Heart left ventricle (tissue), 16 donors: Measurements from ENCODE around the gene MACROD1. TPM values are rescaled to one million over a fixed set of nuclear protein-coding genes. Genes with fewer than 3 reads are reported as not detected.

Source experiments
- ATAC-seq, 4 donors: fragments of 200-7000 bp; cut with Tn5 transposase; one replicate each; pipeline ENCODE4 v1.9.1; 2020 to 2022; ENCODE audit warnings: moderate library complexity in 4 of 4, mild to moderate bottlenecking in 3 of 4, moderate number of reproducible peaks in 1 of 4
- DNase-seq, 5 donors: peaks; one replicate each; pipeline ENCODE4 v3.0.0-alpha.2; 2020
- H3K27ac ChIP-seq, 12 donors: fragments of 200-600 bp; sonication (generic) in 4 of 12; one replicate each; pipeline versions ENCODE4 v1.5.0 to v1.8.0; 2016 to 2022; ENCODE audit warnings: mild to moderate bottlenecking in 2 of 12
- H3K27me3 ChIP-seq, 9 donors: fragments of 200-600 bp; sonication (generic) in 2 of 9; one replicate each; pipeline versions ENCODE4 v1.5.1 to v1.8.0; 2016 to 2022; ENCODE audit warnings: mild to moderate bottlenecking in 3 of 9
- H3K36me3 ChIP-seq, 9 donors: fragments of 200-600 bp; sonication (generic) in 2 of 9; one replicate each; pipeline versions ENCODE4 v1.5.0 to v1.8.0; 2018 to 2022; ENCODE audit warnings: mild to moderate bottlenecking in 2 of 9
- H3K4me1 ChIP-seq, 12 donors: fragments of 200-600 bp; sonication (generic) in 4 of 12; one replicate each; pipeline versions ENCODE4 v1.5.0 to v1.8.0; 2016 to 2022; ENCODE audit warnings: mild to moderate bottlenecking in 3 of 12
- H3K4me3 ChIP-seq, 12 donors: fragments of 200-600 bp; sonication (generic) in 4 of 12; one replicate each; pipeline versions ENCODE4 v1.5.0 to v1.8.0; 2017 to 2022; ENCODE audit warnings: mild to moderate bottlenecking in 9 of 12, moderate library complexity in 4 of 12
- H3K9me3 ChIP-seq, 12 donors: fragments of 200-600 bp; sonication (generic) in 4 of 12; one replicate each; pipeline versions ENCODE4 v1.5.0 to v1.8.0; 2016 to 2022; ENCODE audit warnings: mild to moderate bottlenecking in 1 of 12
- CTCF ChIP-seq, 12 donors: fragments of 200-600 bp; sonication (generic) in 4 of 12; IDR thresholded peaks; one replicate each; pipeline versions ENCODE4 v1.5.0 to v1.8.0; 2018 to 2022; ENCODE audit warnings: antibody characterized with exemption in 12 of 12, mild to moderate bottlenecking in 5 of 12
- POLR2A ChIP-seq, 2 donors: fragments of 450-650 bp; IDR thresholded peaks; one replicate each; pipeline ENCODE4 v1.6.1; 2017; ENCODE audit warnings: antibody characterized with exemption in 2 of 2, mild to moderate bottlenecking in 2 of 2, moderate library complexity in 2 of 2
- WGBS, 4 donors: extraction: QIAGEN DNeasy Blood & Tissue Kit in 2 of 4; methylation state at CpG; one replicate each; pipeline versions ENCODE4 v1.1.5 to v1.1.7; 2013 to 2018; 5-methylcytosine and 5-hydroxymethylcytosine counted together
- intact Hi-C, 10 donors: fragments of 100-400 bp; cut with DNase I; formaldehyde crosslinking; loops; one replicate each; pipeline versions ENCODE4 v1.11.1 to v1.14.2; 2022
- polyA plus RNA-seq, 2 donors: library from polyadenylated mRNA; stranded (reverse); fragments of 200-250 nt; gene quantifications; one replicate each; pipeline ENCODE4 v1.2.3, GENCODE V29; 2013
- total RNA-seq, 9 donors: library from RNA; depleted of rRNA in 2 of 9; stranded (reverse); fragments of >200 nt in 2 of 9; fragmentation: NEBNext Ultra II Directional in 3 of 9; extraction: Animal tissue kit (Norgen Biotek cat#: 25700) in 3 of 9; gene quantifications; one replicate each; pipeline versions ENCODE4 v1.1.0 to v1.2.4, GENCODE V29; 2016 to 2023
- donor health status: ischemic (EF 13 %, LVEDD 7.1; RV severe dilation, severe dysfunction).
- donor health status: healthy with polysubstance abuse.
- donor health status: DM: no; HTN: yes; CAD: no.
- donor health status: DM: no; HTN: no; CAD: no.
- donor health status: ischemic (EF 25% LVEDD 6.9; RV normal size, moderate dysfunction).
- donor health status: ischemic (EF 25% LVEDD 5.7; RV mildly dilated, moderate dysfunction).
- donor health status: healthy.
- donor health status: DM: yes; HTN: yes; CAD: no.
- donor health status: ischemic (EF 35%, LVEDD 5.7; RV mildly dilated, moderate dysfunction).
- donor health status: nonischemic (EF 11% LVEDD 7.7; RV severe dilation, severe dysfunction).
- donor health status: DM: yes; HTN: yes; CAD: no.
- donor health status: PGD.
- donor health status: ischemic (EF 29% LVEDD 5.4; RV normal size, mild dysfunction).
- donor health status: nonischemic (EF 23%, LVEDD 6.1; RV moderate dilation, normal function).

The MACROD1 gene
- total and polyA plus RNA-seq, 11 donors = 48.9 to 287 (median 116) TPM

GRCh38 chr11:64067230-64067993 is 98.5 kb downstream of the MACROD1 start:
- Histone ChIP-seq H3K4me3 (no peak overlapping the region), H3K4me1 (peaks cover 0 to 33% (median 2%) of the 10 kb centered on the region in 12 donors), H3K36me3 (no peaks in the 10 kb centered on the region), H3K27me3 (peaks cover 0 to 5% (median 0%) of the 10 kb centered on the region in 9 donors), H3K27ac (no peak overlapping the region), H3K9me3 (no peaks in the 10 kb centered on the region)
- DNase-seq (no peak), ATAC-seq (no peak)
- TF ChIP-seq CTCF (IDR thresholded peaks at IDR 0.05) (no peak), POLR2A (IDR thresholded peaks at IDR 0.05) (no peak)
- WGBS, 4 donors = 63 to 77% (median 70%) methylated on average over 17 to 26 of the region's 26 CpGs
- intact Hi-C loops = no loop called here

GRCh38 chr11:64065712-64066111 is 100.2 kb downstream of the MACROD1 start:
- peaks cover 0 to 28% (median 5%) of the 10 kb centered on the region in 12 donors for H3K4me1 ChIP-seq
- intact Hi-C loops = no loop called here
- TF ChIP-seq CTCF (IDR thresholded peaks at IDR 0.05) = no peak

GRCh38 chr11:64065141-64065465 is 100.8 kb downstream of the MACROD1 start:
- intact Hi-C loops = no loop called here
- H3K27ac ChIP-seq = no peak overlapping the region
- H3K36me3 ChIP-seq = no peaks in the 10 kb centered on the region
- no peak for TF ChIP-seq CTCF (IDR thresholded peaks at IDR 0.05)
- TF ChIP-seq POLR2A (IDR thresholded peaks at IDR 0.05) = no peak
- H3K4me3 ChIP-seq = no peak overlapping the region
- no peak for DNase-seq
- 91 to 98% (median 96%) methylated on average over 11 of the region's 11 CpGs for WGBS, 4 donors
- H3K27me3 ChIP-seq = peaks cover 0 to 19% (median 0%) of the 10 kb centered on the region in 9 donors
- no peak for ATAC-seq
- no peaks in the 10 kb centered on the region for H3K9me3 ChIP-seq
- peaks cover 0 to 32% (median 7%) of the 10 kb centered on the region in 12 donors for H3K4me1 ChIP-seq

More at GRCh38 chr11:64065712-64066111, 100.2 kb downstream of the MACROD1 start:
- WGBS, 4 donors = 91 to 98% (median 96%) methylated on average over 9 to 10 of the region's 10 CpGs
- DNase-seq = no peak
- Histone ChIP-seq H3K27ac (no peak overlapping the region), H3K36me3 (no peaks in the 10 kb centered on the region), H3K27me3 (peaks cover 0 to 19% (median 0%) of the 10 kb centered on the region in 9 donors), H3K4me3 (no peak overlapping the region), H3K9me3 (no peaks in the 10 kb centered on the region)
- no peak for ATAC-seq

GRCh38 chr11:64064374-64065140 is 101.4 kb downstream of the MACROD1 start:
- ATAC-seq (peak in 3 of 4 donors; percentile 13 to 60 (median 42)), DNase-seq (no peak)
- TF ChIP-seq POLR2A (IDR thresholded peaks at IDR 0.05) (no peak), CTCF (IDR thresholded peaks at IDR 0.05) (no peak)
- 80 to 94% (median 86%) methylated on average over 9 to 17 of the region's 17 CpGs for WGBS, 4 donors
- peaks cover 0 to 28% (median 7%) of the 10 kb centered on the region in 12 donors for H3K4me1 ChIP-seq
- no peak overlapping the region for H3K4me3 ChIP-seq
- no peaks in the 10 kb centered on the region for H3K36me3 ChIP-seq
- H3K9me3 ChIP-seq = no peaks in the 10 kb centered on the region
- intact Hi-C loops = no loop called here
- H3K27ac ChIP-seq = no peak overlapping the region
- H3K27me3 ChIP-seq = peaks cover 0 to 19% (median 0%) of the 10 kb centered on the region in 9 donors
